Measurements from ENCODE around the gene KRT1.

DNA sequence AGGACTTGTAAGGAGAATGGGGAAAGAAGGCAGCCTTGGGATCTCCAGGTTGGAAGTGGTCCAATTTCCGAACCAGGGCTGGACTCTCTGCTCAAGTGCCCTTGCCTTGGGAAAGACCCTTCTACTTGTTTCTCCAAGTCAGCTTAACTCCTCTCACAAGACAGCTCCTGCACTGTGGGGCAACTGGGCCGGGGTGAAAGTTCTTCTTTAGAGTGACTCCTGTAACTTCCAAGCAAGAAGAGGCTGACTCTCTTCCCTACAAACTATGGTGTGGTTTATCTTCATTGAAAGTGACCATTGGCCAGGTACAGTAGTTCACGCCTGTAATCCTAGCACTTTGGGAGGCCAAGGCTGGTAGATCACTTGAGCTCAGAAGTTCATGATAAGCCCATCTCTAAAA is 13.7 kb downstream of the KRT1 start:
- TF ChIP-seq, protein P1, sequence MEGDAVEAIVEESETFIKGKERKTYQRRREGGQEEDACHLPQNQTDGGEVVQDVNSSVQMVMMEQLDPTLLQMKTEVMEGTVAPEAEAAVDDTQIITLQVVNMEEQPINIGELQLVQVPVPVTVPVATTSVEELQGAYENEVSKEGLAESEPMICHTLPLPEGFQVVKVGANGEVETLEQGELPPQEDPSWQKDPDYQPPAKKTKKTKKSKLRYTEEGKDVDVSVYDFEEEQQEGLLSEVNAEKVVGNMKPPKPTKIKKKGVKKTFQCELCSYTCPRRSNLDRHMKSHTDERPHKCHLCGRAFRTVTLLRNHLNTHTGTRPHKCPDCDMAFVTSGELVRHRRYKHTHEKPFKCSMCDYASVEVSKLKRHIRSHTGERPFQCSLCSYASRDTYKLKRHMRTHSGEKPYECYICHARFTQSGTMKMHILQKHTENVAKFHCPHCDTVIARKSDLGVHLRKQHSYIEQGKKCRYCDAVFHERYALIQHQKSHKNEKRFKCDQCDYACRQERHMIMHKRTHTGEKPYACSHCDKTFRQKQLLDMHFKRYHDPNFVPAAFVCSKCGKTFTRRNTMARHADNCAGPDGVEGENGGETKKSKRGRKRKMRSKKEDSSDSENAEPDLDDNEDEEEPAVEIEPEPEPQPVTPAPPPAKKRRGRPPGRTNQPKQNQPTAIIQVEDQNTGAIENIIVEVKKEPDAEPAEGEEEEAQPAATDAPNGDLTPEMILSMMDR (IDR thresholded peaks at IDR 0.05), result no peak
- no peak for TF ChIP-seq POLR2A (IDR thresholded peaks at IDR 0.05)
